GM18517 (cell line): ENCODE results near the gene TAMM41.
"Not testable (repeated sequence)": the region's sequence is repeated elsewhere in the genome, so short reads cannot be mapped to it uniquely, and the experiment has no call there.

Experiments used
- ATAC-seq: cut with Tn5 transposase; IDR thresholded peaks from one replicate; pipeline ENCODE4 v1.9.1; 2021; ENCODE audit warnings: mild to moderate bottlenecking, moderate library complexity; ENCODE audit not compliant: unreplicated experiment

The TAMM41 gene

GRCh38 chr3:11818033-11818432 lies 28.7 kb downstream of the TAMM41 start:
- ATAC-seq: no peak

DNA sequence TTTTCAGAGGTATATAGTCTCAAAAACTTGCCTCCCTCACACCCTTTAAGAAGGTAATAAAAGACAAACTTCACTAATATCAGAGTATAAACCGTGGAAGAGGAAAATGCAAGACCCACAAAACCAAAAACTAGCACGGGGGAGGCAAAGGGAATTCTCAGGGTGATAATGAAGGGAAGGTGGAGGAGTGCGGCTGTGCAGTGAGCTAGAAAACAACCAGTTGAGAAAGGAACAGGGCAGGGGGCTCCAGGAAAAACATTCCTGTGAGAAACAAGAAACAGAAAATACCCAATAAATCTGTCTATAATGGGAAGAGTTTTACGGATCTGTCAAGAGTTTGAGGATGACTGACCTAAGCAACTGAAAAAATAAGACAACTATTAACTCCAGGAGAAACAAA lies 31.6 kb downstream of the TAMM41 start:
- ATAC-seq: no peak

GRCh38 chr3:11814663-11815062 lies 32.0 kb downstream of the TAMM41 start:
- ATAC-seq: no peak

GRCh38 chr3:11810276-11810675 lies 36.4 kb downstream of the TAMM41 start:
- ATAC-seq: no peak

GRCh38 chr3:11808231-11808630 lies 38.5 kb downstream of the TAMM41 start:
- no peak for ATAC-seq

GRCh38 chr3:11807686-11808085 lies 39.0 kb downstream of the TAMM41 start:
- ATAC-seq: no peak

GRCh38 chr3:11805716-11806115 lies 41.0 kb downstream of the TAMM41 start:
- no peak for ATAC-seq

DNA sequence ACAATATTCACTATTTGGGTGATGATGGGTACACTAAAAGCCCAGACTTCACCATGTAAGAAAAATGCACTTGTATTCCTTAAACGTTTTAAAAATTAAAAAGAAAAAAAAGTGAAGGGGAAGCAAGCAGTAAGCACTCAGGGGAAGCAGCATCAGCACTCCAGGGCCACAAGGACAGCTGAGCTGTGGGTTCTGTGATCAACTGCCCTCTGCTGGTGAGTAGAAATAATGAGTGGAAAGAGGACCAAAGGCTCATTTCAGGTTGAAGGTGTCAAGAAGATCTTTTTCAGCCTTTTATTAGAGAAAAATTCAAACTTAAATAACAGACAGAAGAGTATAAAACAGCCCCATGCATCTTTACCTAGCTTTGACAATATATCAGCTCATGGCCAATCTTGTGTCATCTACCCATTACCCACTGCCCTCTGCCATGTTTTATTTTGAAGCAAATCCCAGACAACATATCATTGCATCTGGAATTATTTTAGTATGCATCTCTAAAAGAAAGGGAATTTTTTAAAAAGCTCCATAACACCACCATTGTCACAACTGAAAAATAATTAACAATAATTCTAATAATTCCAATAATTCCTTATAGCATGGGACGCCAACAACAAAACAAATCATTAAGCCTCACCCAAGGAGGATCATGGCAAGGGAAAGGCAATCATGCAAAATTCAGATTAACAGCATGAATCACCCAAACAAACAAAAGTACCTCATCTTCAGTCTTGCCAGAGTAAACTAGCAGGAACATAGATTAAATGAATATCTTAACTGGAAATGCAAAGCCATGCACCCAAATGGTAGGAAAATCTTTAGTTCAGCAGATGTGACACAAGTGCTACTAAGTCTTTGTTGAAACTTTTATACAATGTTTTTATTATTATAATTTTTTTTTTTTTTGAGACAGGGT lies 42.5 kb downstream of the TAMM41 start:
- ATAC-seq: peak; percentile 64

DNA sequence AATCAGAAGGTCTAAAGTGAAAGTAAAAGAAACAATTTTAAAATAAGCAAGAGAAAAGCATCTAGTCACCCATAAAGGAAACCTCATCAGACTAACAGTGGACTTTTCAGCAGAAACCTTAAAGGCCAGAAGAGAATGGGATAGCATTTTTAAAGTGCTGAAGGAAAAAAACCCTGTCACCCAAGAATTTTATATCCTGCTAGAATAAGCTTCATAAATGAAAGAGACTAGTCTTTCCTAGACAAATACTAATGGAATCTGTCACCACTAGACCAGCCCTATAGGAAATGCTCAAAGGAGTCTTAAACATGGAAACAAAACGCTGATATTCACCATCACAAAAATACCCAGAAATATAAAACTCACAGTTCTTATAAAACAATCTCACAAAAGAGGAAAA lies 46.9 kb downstream of the TAMM41 start:
- ATAC-seq: no peak

DNA sequence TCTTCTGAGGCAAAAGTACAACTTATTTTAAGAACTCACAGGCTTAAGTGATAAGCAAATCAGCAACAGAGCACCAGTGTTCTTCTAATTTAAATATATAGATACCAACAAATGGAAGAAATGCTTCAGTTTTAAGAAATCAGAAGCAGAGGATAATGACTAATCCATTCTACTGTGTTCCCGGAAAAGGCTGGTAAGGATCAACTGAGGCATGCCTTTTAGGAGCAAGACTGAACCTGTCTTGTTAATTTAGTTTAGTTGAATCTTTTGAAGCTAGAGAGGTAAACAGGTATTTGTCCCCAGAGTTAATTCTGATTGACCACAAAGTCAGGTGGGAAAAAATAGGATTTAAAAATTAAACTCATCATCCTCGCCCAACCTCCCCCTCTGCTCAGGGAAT lies 51.8 kb downstream of the TAMM41 start:
- ATAC-seq: no peak

DNA sequence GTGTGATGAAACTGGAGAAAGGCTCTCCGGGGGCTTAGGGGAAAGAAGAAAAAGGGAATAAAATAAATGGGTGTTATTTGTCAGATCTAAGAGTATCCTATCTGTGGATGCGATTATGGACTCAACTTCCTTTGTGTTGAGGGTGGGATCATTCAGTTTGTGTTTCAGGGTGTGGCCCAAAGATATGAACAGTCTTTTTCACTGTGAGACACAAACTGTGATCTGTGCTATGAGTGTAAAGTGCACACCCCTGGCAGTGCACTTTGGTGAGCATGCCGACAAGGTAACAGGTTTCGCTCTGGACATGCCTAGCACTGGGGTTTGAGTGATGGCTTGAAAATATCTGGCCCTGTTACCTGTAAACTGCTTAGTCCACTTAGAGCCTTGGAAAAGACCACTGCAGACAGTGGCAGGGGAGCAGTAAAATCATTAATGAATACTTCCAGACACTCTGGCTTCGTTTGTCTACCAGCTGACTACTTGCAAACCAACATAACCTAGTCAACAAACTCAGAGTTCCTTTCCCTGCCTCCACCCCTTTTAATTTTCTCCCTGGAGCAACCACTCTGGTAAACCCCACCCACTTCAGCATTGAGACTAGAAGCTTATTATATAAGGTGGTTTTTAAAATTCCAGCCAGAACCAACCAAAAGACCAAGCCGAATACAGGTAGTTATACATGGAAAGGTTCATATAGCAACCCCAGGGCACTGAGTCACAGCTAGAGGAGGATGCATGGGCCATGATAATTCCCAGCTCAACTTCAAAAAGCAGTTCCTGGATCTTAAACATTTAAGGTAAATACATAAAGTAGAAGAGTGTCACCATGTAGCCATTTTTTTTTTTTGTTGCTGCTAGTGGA lies 55.1 kb downstream of the TAMM41 start:
- ATAC-seq: no peak

DNA sequence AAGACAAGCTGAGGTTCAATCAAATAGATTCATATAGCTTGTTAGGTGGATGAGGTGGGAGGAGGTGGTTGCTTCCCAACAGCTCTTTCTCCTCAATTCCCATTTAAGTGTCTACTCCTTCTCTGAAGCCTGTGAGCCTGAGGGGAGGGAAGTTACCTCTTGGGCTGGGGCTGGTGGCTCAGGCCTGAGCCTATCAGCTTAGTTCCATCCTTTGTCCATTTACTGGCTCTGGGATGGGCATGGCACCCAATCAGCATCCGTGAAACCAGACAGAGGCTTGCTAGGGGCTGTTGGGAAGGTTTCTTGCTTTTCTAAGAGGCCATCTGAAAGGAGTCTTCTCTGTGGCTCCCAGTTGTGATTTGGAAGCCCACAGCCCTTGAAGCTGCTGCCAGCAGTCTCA lies 57.3 kb downstream of the TAMM41 start:
- ATAC-seq: no peak

DNA sequence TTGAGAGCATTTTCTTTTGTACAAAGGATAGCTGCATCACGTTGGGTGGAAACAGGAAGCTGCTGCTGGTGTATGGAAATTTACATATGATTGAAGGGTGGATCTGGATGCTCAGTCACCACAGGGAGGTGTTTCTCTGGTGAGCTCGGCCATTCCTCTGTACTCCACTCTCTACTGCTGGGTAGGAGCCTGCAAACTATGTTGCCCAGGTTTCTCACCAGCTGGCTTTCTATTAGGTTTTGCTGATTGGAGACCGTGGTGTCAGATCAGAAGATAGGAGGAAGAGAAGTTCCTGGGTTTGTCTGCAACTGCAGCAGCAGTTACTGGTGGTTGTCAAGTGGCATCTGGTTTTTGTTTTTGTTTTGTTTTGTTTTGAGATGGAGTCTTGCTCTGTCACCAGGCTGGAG lies 61.7 kb downstream of the TAMM41 start:
- ATAC-seq: no peak

DNA sequence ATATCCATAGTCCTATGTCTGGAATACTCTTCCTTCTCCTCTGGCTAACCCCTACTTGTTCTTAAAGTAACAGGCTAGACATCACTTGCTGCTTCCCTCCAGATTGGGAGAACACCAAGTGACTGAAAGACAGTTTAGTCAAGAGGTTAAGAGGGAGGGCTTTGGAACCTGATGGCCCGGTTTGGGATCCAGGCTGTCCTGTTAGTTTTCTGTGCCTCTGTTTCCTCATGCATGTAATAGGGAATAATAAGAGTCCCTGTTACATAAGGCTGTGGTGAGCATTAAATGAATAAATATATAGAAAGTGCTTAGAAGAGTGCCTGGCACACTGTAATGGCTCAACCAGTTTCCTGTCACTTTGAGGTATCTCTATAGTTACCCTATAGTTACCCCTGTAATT lies 66.3 kb downstream of the TAMM41 start:
- no peak for ATAC-seq

DNA sequence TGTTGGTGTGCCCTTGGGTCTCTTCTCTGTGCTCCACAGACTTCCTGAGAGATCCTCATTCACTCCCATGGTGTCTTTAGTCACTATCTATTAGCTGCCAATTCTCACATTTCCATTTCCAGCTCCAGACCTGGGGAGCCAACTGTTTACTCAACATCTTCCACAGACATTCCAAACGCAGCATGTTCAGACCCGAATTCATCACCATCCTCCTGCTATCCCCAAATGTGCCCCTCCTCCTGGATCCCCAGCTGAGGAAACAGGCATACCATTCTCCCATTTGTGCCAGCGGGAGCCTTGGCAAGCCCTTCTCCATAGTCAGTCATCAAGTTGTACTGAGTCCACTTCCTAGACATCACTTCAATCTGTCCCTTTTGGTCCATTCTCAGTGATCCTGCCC lies 67.1 kb downstream of the TAMM41 start:
- no peak for ATAC-seq

GRCh38 chr3:11778248-11778647 lies 68.4 kb downstream of the TAMM41 start:
- ATAC-seq: no peak

- ATAC-seq: no peak
These were observed 70.3 kb downstream of the TAMM41 start for GRCh38 chr3:11776346-11776745.

- no peak for ATAC-seq
These were observed 71.2 kb downstream of the TAMM41 start for GRCh38 chr3:11775493-11775892.

DNA sequence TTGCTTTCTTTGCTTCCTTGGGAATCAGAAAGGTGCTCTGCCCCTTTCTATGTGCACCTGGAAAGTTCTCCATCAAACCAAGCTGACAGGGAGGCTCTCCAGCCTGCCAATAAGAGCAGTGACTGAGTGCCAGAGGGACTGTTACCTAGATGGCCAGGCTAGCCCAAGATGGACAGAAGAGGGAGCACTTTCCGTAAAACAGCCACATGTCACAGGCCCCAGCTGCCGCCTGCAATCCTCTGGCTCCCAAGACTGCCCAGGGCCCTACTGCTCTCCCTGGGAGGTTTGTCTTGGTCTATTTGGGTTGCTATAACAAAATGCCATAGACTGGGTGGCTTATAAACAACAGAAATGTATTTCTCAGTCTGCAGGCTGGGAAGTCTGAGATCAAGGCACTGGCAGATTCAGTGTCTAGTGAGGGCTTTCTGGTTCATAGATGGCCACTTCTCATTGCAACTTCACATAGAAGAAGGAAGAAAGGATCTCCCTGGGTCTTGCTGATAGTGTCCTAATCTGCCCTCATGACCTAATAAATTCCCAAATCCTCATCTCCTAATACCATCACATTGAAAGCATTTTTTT lies 72.3 kb downstream of the TAMM41 start:
- no peak for ATAC-seq

- not testable (repeated sequence) for ATAC-seq
These were observed 74.8 kb downstream of the TAMM41 start for GRCh38 chr3:11771931-11772330.
